ENCODE data around the gene ZNF516. TPM values are rescaled to one million over a fixed set of nuclear protein-coding genes. Genes with fewer than 3 reads are reported as not detected.
A peak's percentile ranks its signal among the peaks of the same experiment; 100 is the strongest.

The ZNF516 gene
- total RNA-seq, 1 donor from 2014 or later, result 83.2 TPM

- Mint-ChIP-seq H3K4me3 (ENCODE audit: unreplicated experiment) (no peak overlapping the region), H3K36me3 (ENCODE audit: low read depth, unreplicated experiment) (peaks cover 12% of the 10 kb centered on the region), H3K27me3 (ENCODE audit: unreplicated experiment) (peaks cover 5% of the 10 kb centered on the region), H3K9me3 (ENCODE audit: unreplicated experiment) (no peaks in the 10 kb centered on the region), H3K27ac (ENCODE audit: unreplicated experiment) (peak overlapping the region; percentile 30), H3K4me1 (ENCODE audit: unreplicated experiment) (peaks cover 66% of the 10 kb centered on the region)
- TF ChIP-seq CTCF (IDR thresholded peaks at IDR 0.05; ENCODE audit: unreplicated experiment), result no peak
- no peak for DNase-seq (ENCODE audit: low spot score)
Measured at GRCh38 chr18:76454418-76454817, 40.6 kb downstream of the ZNF516 start.

GRCh38 chr18:76453932-76454331 lies 41.1 kb downstream of the ZNF516 start:
- Mint-ChIP-seq H3K27me3 (ENCODE audit: unreplicated experiment) (peaks cover 4% of the 10 kb centered on the region), H3K27ac (ENCODE audit: unreplicated experiment) (no peak overlapping the region)

DNA sequence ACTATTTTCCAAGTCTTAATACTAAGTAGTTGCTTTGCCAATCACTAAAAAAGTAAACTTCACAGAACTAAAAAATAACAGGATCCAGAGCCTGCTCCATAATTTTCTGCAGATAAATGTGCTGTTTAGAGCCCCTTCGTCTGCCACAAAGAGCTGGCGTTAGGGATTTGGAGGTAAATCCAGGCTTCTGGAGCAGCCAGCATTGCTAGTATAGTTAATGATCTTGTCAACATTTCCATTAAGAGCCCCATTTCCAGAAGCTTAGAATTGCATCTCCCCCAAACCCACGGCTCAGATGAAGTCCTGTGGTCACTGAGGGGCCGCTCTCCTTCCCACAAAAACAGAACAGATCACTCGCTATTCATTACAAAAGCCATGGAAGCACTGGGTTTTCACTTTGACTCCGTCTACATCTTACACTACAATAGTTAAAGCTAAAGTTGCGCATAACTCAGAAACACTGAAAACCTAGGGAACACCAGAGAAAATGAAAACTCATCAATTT lies 41.9 kb downstream of the ZNF516 start:
- H3K9me3 Mint-ChIP-seq (ENCODE audit: unreplicated experiment), result no peaks in the 10 kb centered on the region
- peaks cover 3% of the 10 kb centered on the region for H3K27me3 Mint-ChIP-seq (ENCODE audit: unreplicated experiment)
- H3K4me3 Mint-ChIP-seq (ENCODE audit: unreplicated experiment), result no peak overlapping the region
- peaks cover 7% of the 10 kb centered on the region for H3K36me3 Mint-ChIP-seq (ENCODE audit: low read depth, unreplicated experiment)
- no peak for TF ChIP-seq CTCF (IDR thresholded peaks at IDR 0.05; ENCODE audit: unreplicated experiment)
- no peak for DNase-seq (ENCODE audit: low spot score)
- H3K27ac Mint-ChIP-seq (ENCODE audit: unreplicated experiment), result peak overlapping the region; percentile 96
- peaks cover 73% of the 10 kb centered on the region for H3K4me1 Mint-ChIP-seq (ENCODE audit: unreplicated experiment)

More at GRCh38 chr18:76453932-76454331, 41.1 kb downstream of the ZNF516 start:
- H3K4me3 Mint-ChIP-seq (ENCODE audit: unreplicated experiment), result peak overlapping the region; percentile 19
- no peaks in the 10 kb centered on the region for H3K9me3 Mint-ChIP-seq (ENCODE audit: unreplicated experiment)
- peaks cover 12% of the 10 kb centered on the region for H3K36me3 Mint-ChIP-seq (ENCODE audit: low read depth, unreplicated experiment)
- peaks cover 71% of the 10 kb centered on the region for H3K4me1 Mint-ChIP-seq (ENCODE audit: unreplicated experiment)
- DNase-seq (ENCODE audit: low spot score), result no peak
- TF ChIP-seq CTCF (IDR thresholded peaks at IDR 0.05; ENCODE audit: unreplicated experiment), result no peak

- no peak for TF ChIP-seq CTCF (IDR thresholded peaks at IDR 0.05; ENCODE audit: unreplicated experiment)
- H3K36me3 Mint-ChIP-seq (ENCODE audit: low read depth, unreplicated experiment), result peaks cover 7% of the 10 kb centered on the region
- peak overlapping the region; percentile 49 for H3K4me3 Mint-ChIP-seq (ENCODE audit: unreplicated experiment)
- peak overlapping the region; percentile 96 for H3K27ac Mint-ChIP-seq (ENCODE audit: unreplicated experiment)
- peaks cover 5% of the 10 kb centered on the region for H3K27me3 Mint-ChIP-seq (ENCODE audit: unreplicated experiment)
- H3K9me3 Mint-ChIP-seq (ENCODE audit: unreplicated experiment), result no peaks in the 10 kb centered on the region
- peaks cover 77% of the 10 kb centered on the region for H3K4me1 Mint-ChIP-seq (ENCODE audit: unreplicated experiment)
- no peak for DNase-seq (ENCODE audit: low spot score)
Measured at GRCh38 chr18:76452357-76452756, 42.7 kb downstream of the ZNF516 start.

GRCh38 chr18:76451396-76452331 lies 43.4 kb downstream of the ZNF516 start:
- H3K4me3 Mint-ChIP-seq (ENCODE audit: unreplicated experiment), result peak overlapping the region; percentile 49
- H3K4me1 Mint-ChIP-seq (ENCODE audit: unreplicated experiment), result peaks cover 84% of the 10 kb centered on the region
- H3K9me3 Mint-ChIP-seq (ENCODE audit: unreplicated experiment), result no peaks in the 10 kb centered on the region
- DNase-seq (ENCODE audit: low spot score), result peak; percentile 40
- peaks cover 4% of the 10 kb centered on the region for H3K36me3 Mint-ChIP-seq (ENCODE audit: low read depth, unreplicated experiment)
- no peak for TF ChIP-seq CTCF (IDR thresholded peaks at IDR 0.05; ENCODE audit: unreplicated experiment)
- peak overlapping the region; percentile 96 for H3K27ac Mint-ChIP-seq (ENCODE audit: unreplicated experiment)
- peaks cover 6% of the 10 kb centered on the region for H3K27me3 Mint-ChIP-seq (ENCODE audit: unreplicated experiment)
